Astrocyte (in vitro differentiated cells and primary cell): ENCODE data around the gene PRSS36.

Source experiments
- CTCF ChIP-seq: IDR thresholded peaks from 2 replicates; pipeline ENCODE4 v1.5.1; 2011; ENCODE audit warnings: low read depth, mild to moderate bottlenecking, inconsistent platforms, low read length, moderate library complexity; ENCODE audit not compliant: insufficient read depth
- EZH2 ChIP-seq: IDR thresholded peaks from 2 replicates; pipeline ENCODE4 v1.6.1; 2012; ENCODE audit warnings: mild to moderate bottlenecking, low read length, inconsistent platforms; ENCODE audit not compliant: insufficient read depth

GRCh38 chr16:31094088-31094423 lies 55.8 kb downstream of the PRSS36 start:
- no peak for TF ChIP-seq CTCF
- TF ChIP-seq EZH2: no peak
